Neural progenitor cell (in vitro differentiated cells): ENCODE measurements around the gene ENPP7.

ENCODE experiments used
- CTCF ChIP-seq: fragments of 200-600 bp; sonication (generic); IDR thresholded peaks from 2 replicates; pipeline ENCODE4 v1.5.1; 2017; ENCODE audit warnings: antibody characterized with exemption, mild to moderate bottlenecking
- EZH2 ChIP-seq: fragments of 200-600 bp; sonication (generic); IDR thresholded peaks from 2 replicates; pipeline ENCODE4 v1.6.1; 2017; ENCODE audit warnings: antibody characterized with exemption, mild to moderate bottlenecking, moderate library complexity
- EZH2phosphoT487 ChIP-seq: fragments of 200-600 bp; sonication (generic); IDR thresholded peaks from 2 replicates; pipeline ENCODE4 v1.6.1; 2017; ENCODE audit warnings: antibody characterized with exemption

- TF ChIP-seq CTCF (no peak), EZH2 (no peak), EZH2phosphoT487 (no peak)
Measured at GRCh38 chr17:79728169-79728907, 2.4 kb upstream of the ENPP7 start.
